IPS-NIHi7 (cell line): Measurements from ENCODE around the gene SLIT2.

Source experiments
- DNase-seq: peaks from one replicate; pipeline ENCODE4 v3.0.0; 2012; ENCODE audit warnings: mixed read lengths; ENCODE audit errors: extremely low spot score

SLIT2 gene

GRCh38 chr4:20266215-20267082 lies 14.7 kb downstream of the SLIT2 start:
- no peak for DNase-seq

GRCh38 chr4:20268028-20268427 lies 16.3 kb downstream of the SLIT2 start:
- DNase-seq = no peak

GRCh38 chr4:20269320-20269719 lies 17.6 kb downstream of the SLIT2 start:
- no peak for DNase-seq

GRCh38 chr4:20271950-20272349 lies 20.2 kb downstream of the SLIT2 start:
- DNase-seq = no peak

GRCh38 chr4:20272411-20272872 lies 20.7 kb downstream of the SLIT2 start:
- no peak for DNase-seq

- DNase-seq = no peak
Observed at GRCh38 chr4:20273793-20274192, 22.1 kb downstream of the SLIT2 start.

- DNase-seq = no peak
Observed at GRCh38 chr4:20276848-20277247, 25.1 kb downstream of the SLIT2 start.

- DNase-seq = no peak
Observed at GRCh38 chr4:20278195-20278594, 26.5 kb downstream of the SLIT2 start.

- DNase-seq = no peak
Observed at GRCh38 chr4:20279381-20279780, 27.7 kb downstream of the SLIT2 start.

- no peak for DNase-seq
Observed at GRCh38 chr4:20281453-20281852, 29.7 kb downstream of the SLIT2 start.

GRCh38 chr4:20283039-20283438 lies 31.3 kb downstream of the SLIT2 start:
- DNase-seq = peak; percentile 76

GRCh38 chr4:20284990-20285389 lies 33.3 kb downstream of the SLIT2 start:
- DNase-seq = no peak

GRCh38 chr4:20287246-20287645 lies 35.5 kb downstream of the SLIT2 start:
- no peak for DNase-seq

- no peak for DNase-seq
Observed at GRCh38 chr4:20288047-20288650, 36.4 kb downstream of the SLIT2 start.

- DNase-seq = no peak
Observed at GRCh38 chr4:20288846-20289512, 37.3 kb downstream of the SLIT2 start.

- no peak for DNase-seq
Observed at GRCh38 chr4:20289782-20290181, 38.1 kb downstream of the SLIT2 start.

- no peak for DNase-seq
Observed at GRCh38 chr4:20292739-20293138, 41.0 kb downstream of the SLIT2 start.

- no peak for DNase-seq
Observed at GRCh38 chr4:20297261-20297660, 45.6 kb downstream of the SLIT2 start.

- no peak for DNase-seq
Observed at GRCh38 chr4:20297783-20298182, 46.1 kb downstream of the SLIT2 start.

GRCh38 chr4:20298455-20298854 lies 46.8 kb downstream of the SLIT2 start:
- no peak for DNase-seq

- DNase-seq = no peak
Observed at GRCh38 chr4:20298986-20299385, 47.3 kb downstream of the SLIT2 start.

- DNase-seq = no peak
Observed at GRCh38 chr4:20299515-20299914, 47.8 kb downstream of the SLIT2 start.

- DNase-seq = no peak
Observed at GRCh38 chr4:20301161-20301560, 49.5 kb downstream of the SLIT2 start.
